Stimulated activated CD8-positive, alpha-beta memory T cell treated with anti-CD3 and anti-CD28 coated beads, Interleukin-2, amount 100 ng/mL, for 1 hour (primary cell): ENCODE measurements around the gene TRPM2.
"Not testable (repeated sequence)": the region's sequence is repeated elsewhere in the genome, so short reads cannot be mapped to it uniquely, and the experiment has no call there.

Experiments
- DNase-seq, 2 donors: peaks; one replicate each; pipeline ENCODE4 v3.0.0-alpha.2; 2020; ENCODE audit warnings: low read depth in 2 of 2

The TRPM2 gene

DNA sequence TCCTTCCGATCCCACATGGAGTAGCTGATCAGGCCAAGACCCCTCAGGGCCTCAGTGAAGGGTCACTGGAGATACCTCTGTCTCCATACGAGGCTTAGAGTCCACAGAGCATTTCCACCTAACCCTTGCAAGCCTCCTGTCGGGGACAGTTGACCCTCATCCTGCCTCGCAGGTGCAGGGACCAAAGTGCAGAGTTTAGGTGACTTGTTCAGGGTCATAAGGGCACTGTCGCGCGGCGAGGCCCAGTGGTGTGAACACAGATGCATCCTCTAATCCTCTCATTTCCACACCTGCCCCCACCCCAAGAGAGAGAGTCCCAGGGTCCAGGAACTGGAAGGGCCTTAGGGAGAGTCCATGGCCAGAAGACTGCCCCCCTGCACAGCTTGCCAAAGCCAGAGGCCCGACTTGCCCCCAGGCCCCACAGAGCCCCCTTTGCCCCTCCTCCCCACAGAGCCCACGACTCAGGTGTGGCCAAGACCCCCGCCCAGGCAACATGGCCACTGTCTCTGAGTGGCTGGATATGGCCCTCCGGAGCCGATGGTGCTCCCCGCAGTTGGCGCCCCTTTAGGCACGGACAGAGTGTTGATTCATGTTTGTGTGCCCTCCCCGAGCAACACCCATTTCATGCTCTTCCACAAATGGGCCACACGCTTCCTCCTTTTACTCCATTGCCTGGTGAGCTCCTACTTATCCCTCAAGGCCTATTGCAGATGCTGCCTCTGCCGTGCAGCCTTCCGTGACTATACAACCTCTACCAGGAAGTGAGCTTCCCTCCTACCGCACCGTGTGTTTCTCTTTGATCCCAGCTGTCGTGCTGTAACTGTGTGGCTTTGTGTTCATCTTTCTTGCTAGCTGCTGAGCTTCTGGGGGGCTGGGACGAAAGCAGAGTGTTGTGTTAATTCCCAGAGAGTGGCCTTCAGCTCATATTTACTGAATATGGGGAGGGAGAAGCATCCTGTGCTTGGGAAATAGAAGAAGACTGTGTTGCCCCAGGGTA lies 1.7 kb downstream of the TRPM2 start:
- no peak for DNase-seq

DNA sequence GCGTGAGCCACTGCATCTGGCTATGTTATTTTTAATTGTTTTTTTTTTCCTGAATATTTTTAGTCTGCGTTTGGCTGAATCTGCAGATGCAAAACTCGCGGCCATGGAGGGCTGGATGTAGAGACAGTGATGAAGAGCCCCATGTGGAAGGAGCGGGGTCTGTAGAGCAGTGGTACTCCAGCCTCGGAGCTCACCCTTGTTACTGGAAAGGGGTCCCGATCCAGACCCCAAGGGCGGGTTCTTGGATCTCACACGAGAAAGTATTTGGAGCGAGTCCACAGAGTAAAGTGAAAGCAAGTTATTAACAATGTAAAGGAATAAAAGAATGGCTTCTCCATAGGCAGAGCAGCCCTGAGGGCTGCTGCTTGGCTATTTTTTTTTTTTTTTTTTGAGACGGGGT lies 2.7 kb downstream of the TRPM2 start:
- no peak for DNase-seq

GRCh38 chr21:44356636-44357035 lies 3.2 kb downstream of the TRPM2 start:
- DNase-seq: no peak

- DNase-seq: no peak
These were observed 3.8 kb downstream of the TRPM2 start for GRCh38 chr21:44357064-44357837.

DNA sequence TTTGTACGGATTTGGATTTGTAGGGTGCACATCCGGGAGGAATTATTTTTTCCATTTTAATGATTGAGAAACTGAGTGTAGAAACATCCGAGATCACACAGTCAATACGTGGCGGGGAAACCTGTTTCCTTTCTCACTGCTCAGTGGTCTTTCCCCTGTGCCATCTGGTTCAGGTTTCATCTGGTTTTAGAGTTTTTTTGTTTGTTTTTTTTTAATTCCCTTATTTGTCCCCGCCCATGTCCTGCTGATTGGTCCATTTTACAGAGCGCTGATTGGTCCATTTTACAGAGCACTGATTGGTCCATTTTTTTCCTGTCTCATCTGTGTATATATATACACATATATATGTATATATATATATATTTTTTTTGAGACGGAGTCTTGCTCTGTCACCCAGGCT lies 6.0 kb downstream of the TRPM2 start:
- DNase-seq: no peak

DNA sequence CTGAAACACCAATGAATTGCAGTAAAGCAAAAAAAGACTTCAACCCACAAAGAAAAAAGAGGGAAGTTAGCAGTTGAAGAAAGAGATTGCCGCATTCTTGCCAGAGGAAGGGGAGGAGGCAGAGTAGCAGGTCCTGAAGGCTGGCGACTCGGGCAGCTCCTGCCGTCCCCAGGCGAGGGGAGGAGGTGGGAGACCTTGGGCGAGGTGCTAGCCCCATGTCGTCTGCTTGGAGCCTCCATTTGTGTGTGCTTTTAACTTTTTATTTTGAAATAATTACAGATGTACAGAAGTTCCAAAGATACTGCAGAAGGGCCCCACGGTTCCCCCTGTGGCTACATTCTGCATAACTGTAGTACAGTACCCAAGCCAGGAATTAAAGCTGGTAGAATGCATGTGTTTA lies 6.7 kb downstream of the TRPM2 start:
- DNase-seq: no peak

DNA sequence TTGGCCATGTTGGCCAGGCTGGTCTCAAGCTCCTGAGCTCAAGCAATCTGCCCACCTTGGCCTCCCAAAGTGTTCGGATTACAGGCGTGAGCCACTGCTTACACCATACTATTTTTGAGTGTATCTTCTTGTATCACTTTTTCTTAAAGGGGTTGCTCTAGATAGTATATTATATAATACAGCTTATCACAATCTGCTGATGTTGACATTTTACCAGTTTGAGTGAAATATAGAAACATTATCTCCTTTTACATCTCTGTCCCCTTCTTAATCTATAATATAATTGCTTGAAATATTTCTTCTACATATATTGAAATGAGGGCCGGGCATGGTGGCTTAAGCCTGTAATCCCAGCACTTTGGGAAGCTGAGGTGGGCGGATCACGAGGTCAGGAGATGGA lies 8.5 kb downstream of the TRPM2 start:
- not testable (repeated sequence) for DNase-seq

GRCh38 chr21:44363278-44363677 lies 9.9 kb downstream of the TRPM2 start:
- DNase-seq: no peak

GRCh38 chr21:44364151-44365053 lies 11.0 kb downstream of the TRPM2 start:
- DNase-seq: no peak

DNA sequence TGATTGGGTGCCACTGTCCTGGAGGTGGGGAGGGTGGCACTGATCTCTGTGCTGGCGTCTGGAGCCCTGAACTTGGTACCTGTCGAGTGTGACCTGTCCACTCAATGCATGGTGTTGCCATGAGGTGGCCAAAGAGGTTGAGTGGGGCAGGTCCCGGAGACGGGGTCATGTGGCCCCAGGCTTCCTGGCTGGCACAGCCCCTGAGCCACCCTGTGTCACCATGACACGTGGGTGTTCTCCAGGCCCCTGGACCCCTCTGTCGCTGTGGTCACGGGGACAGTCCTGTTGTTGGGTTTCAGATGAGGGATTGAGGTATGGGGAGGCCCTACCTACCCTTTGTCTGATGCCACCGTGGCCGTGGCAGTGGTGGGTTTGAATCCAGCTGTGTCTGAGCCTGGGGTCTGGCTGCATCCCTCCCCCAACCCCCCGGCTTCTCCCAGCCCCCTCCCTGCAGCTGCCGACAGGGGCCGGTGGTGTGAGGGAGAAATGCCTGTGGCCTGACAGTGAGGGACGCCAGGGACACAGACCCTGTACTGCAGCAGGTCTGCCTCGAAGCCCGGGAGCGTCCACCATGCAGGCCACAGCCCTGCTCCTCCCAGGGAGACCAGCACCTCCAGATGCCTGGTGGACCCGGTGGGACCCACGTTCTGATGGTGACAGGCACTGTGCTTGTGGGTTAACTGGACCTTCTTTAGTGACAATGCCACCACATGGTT lies 12.0 kb downstream of the TRPM2 start:
- no peak for DNase-seq

- no peak for DNase-seq
These were observed 12.7 kb downstream of the TRPM2 start for GRCh38 chr21:44365967-44366585.

DNA sequence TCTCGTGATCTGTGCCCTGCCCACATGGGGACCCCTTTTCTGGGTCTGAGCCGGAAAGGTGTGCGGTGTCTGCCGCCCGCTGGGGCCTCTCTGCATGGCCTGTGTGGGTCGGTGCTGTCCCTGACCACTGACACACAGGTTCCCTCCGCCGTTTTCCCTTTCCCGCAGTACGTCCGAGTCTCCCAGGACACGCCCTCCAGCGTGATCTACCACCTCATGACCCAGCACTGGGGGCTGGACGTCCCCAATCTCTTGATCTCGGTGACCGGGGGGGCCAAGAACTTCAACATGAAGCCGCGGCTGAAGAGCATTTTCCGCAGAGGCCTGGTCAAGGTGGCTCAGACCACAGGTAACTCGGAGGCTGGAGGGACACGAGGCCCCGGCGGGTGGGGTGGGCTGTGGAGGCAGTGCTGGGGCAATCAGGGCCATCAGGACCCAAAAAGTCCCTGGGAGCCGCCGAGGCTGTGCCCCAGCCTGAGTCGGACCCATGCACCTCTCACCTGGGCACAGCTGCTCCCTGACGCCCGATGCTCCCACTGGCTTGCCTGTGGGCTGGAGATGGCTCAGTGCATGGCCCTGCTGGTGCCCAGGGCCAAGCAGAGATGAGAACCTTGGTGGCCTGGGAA lies 13.3 kb downstream of the TRPM2 start:
- no peak for DNase-seq

GRCh38 chr21:44368711-44369446 lies 15.5 kb downstream of the TRPM2 start:
- no peak for DNase-seq

- DNase-seq: no peak
These were observed 16.8 kb downstream of the TRPM2 start for GRCh38 chr21:44370027-44370735.

DNA sequence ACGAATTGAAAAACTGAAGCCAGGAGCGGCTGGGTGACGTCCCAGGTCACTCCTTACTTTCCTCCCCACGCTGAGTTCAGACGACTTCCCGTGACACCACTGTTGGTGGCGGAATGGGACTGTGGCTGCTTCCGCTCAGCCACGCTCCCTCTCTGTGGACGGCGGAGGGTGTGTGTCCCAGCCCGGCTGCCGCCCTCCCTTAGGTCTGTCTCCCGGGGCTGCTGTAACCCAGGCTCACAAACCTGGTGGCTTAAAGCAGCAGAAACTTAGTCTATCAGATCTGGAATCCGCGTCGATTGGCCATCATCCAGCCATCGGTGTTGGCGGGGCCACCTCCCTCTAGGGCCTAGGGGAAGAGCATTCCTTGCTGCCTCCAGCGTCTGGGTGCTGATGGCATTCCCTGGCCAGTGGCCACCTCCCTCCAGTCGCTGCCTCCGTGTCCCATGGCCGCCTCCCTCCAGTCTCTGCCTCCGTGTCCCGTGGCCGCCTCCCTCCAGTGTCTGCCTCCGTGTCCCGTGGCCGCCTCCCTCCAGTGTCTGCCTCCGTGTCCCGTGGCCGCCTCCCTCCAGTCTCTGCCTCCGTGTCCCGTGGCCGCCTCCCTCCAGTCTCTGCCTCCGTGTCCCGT lies 17.5 kb downstream of the TRPM2 start:
- no peak for DNase-seq

DNA sequence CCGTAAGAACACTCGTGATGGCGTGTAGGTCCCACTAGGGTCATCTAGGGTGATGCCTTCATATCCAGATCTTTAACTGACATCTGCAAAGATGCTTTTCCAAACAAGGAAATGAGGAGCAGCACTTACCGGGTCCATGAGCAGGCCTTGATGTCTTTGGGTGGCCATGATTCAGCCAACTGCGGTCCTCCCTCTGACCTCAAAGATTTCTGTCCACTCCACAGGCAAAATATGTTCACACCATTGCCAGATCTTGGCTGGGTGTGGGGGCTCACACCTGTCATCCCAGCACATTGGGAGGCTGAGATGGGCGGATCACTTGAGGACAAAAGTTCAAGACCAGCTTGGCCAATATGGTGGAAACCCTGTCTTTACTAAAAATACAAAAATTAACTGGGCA lies 18.2 kb downstream of the TRPM2 start:
- DNase-seq: no peak

DNA sequence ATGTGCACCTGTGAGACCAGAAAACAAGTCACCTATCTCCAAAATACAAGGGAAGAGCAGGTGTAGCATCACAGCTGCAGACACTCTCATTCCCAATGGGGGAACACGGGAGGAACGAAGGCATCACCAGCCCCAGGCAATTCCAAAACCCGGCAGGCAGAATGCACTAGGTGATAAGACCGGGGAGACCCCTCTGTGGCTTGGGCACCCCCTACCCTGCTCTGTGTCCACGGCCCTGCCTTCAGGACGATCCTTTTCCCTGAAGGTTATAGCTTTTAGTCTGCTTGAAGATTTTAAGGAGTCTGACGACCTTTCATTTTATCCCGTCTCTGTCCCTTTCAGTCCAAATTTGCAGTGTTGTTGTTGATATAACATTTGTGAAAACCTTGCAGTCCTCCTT lies 19.2 kb downstream of the TRPM2 start:
- no peak for DNase-seq

DNA sequence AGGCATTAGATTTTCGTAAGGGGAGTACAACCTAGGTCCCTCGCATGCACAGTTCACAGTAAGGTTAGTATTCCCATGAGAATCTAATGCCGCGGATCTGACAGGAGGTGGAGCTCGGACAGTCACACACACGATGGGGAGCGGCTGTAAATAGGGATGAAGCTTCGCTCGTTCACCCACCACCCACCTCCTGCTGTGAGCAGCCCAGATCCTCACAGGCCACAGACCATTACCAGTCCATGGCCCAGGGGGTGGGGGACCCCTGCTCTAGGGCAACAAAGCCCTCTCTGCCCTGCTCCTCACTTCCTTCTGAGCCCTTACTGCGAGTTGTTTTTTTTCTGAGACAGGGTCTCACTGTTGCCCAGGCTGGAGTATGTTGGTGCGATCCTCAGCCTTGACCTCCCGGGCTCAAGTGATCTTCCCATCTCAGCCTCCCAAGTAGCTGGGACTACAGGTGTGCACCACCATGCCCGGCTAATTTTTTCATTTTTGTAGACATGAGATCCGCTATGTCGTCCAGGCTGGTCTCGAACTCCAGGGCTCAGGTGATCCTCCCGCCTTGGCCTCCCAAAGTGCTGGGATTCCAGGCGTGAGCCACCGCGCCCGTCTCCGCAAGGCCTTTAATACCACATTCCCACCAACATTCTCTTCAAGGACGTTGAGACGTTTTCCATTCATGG lies 21.3 kb downstream of the TRPM2 start:
- no peak for DNase-seq
